Activated CD8-positive, alpha-beta memory T cell treated with anti-CD3 and anti-CD28 coated beads, Interleukin-2, amount 50 U/mL, for 24 hours (primary cell): ENCODE results near the gene NUP54.
A peak's percentile ranks its signal among the peaks of the same experiment; 100 is the strongest.

Experiments used
- DNase-seq: peaks from one replicate; pipeline ENCODE4 v3.0.0-alpha.2; 2020; ENCODE audit errors: extremely low read depth

Gene NUP54

DNA sequence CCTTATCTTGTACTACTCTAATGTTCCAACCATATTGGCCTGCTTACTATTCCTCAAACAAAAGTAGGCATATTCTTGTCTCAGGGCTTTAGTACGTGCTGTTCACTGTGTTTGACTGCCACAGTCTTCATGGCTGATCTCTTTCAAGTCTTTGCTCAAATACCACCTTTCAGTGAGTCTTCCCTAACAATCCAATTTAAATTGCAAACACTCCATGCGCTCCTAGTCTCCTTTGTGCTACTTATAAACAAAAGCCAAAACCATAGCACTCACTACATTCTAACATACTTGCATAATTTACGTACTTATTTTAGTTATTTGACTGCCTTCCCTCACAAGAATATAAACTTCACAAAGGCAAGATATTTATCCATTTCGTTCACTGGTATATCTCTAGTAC, 75.4 kb downstream of the NUP54 start:
- no peak for DNase-seq

DNA sequence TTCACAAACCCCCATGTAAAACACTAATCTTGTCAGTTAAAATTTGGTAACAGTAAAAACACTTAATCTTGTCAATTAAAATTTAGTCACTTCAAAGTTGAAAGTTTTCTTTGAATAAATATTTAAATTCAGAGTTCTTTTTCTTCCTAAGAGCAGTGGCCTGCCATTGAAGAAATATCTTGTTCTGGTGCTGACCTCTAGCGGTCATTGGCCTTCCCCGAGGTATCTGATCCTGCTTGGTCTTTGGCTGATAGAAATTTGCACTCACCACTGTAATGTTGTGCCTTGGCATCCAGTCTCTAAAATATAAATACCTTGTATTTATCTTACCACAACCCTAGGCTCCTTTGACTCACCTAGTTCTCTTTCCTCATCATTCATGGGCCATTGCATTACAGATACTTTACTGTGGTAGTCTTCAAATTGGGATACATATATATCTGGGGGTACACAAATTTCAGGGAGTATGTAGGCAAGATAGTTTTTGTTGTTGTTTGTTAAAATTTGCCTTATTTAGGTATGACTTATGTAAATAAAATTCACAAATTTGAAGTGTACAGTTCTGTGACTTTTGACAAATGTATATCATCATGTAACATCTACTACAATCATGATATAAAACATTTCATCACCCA, 80.4 kb downstream of the NUP54 start:
- DNase-seq: peak; percentile 49

DNA sequence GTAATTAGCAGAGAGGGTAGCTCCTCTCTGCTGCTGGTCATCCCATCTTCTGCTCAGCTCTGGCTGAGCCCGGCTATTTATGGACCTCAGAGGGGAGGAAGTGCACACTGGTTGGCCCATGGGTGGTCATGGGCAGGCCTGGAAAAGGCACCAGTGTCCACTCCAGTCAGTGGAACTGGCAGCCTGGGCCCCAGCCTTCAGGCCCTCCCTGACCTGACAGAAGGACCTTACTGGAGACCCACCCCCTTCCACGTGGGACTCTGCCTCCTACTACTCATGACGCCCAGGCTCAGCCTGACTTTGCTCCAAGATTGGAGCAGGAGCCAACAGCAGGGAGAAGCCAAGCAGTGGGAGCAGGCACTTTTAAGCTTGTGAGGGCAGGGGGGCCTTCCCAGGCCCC, 81.7 kb downstream of the NUP54 start:
- no peak for DNase-seq
